ENCODE measurements around the gene SLC36A4. TPM values are rescaled to one million over a fixed set of nuclear protein-coding genes. Genes with fewer than 3 reads are reported as not detected.
"Not testable (repeated sequence)": the region's sequence is repeated elsewhere in the genome, so short reads cannot be mapped to it uniquely, and the experiment has no call there.

SLC36A4 gene
- total and polyA plus RNA-seq, 9 of the 15 experiments (the other 6 are each of a cell fraction or from before 2014, with no cell fraction given), result 1.4 to 8.0 (median 5.4) TPM

DNA sequence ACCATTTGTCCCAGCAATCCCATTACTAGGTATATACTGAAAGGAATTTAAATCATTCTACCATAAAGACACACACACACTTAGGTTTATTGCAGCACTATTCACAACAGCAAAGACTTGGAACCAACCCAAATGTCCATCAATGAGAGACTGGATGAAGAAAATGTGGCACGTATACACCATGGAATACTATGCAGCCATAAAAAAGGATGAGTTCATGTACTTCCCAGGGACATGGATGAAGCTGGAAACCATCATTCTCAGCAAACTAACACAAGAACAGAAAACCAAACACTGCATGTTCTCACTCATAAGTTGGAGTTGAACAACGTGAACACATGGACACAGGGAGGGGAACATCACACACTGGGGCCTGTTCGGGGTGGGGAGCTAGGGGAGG, 49.0 kb upstream of the SLC36A4 start:
- CTCF ChIA-PET (ENCODE audit: low intra/inter-chr PET ratio), result not testable (repeated sequence)

DNA sequence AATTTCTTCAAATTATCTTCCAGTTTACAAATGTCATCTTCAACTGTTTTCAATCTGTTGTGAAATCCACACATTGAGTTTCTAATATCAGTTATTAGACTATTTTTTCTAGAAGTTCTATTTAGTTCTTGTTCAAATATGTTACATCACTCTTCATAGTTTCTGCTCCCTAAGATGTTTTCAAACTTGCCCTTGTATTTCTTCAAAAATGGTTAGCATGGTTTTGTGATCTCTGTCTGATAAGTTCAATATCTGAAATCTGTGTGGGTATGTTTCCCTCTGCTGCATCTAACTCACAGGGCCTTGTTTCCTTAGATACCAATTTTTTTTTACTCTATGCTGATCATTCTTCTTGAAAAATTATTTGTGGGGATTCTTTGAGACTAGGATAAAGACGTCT, 46.2 kb upstream of the SLC36A4 start:
- no peaks in the 10 kb centered on the region for H3K9me1 ChIP-seq (ENCODE audit: control insufficient read depth, insufficient read depth, low read length)
- H3K9me3 ChIP-seq (replicated peaks; ENCODE audit: control insufficient read depth, insufficient read depth, low read depth, low read length), result no peaks in the 10 kb centered on the region
- ChIA-PET CTCF (ENCODE audit: low intra/inter-chr PET ratio) (no interaction called here), POLR2A (no interaction called here)
- no peak overlapping the region for H3K4me3 ChIP-seq
- TF ChIP-seq ASH1L (IDR thresholded peaks at IDR 0.05; ENCODE audit: borderline replicate concordance, low read depth, partially characterized antibody) (no peak), JUN (IDR thresholded peaks at IDR 0.05; ENCODE audit: borderline replicate concordance, low read depth, low read length) (no peak), JUN (CRISPR knock-in tag; IDR thresholded peaks at IDR 0.05; ENCODE audit: borderline replicate concordance) (no peak), TARDBP (IDR thresholded peaks at IDR 0.05) (no peak), FOXK1 (CRISPR knock-in tag; IDR thresholded peaks at IDR 0.05; ENCODE audit: borderline replicate concordance) (no peak), CC2D1A (IDR thresholded peaks at IDR 0.05) (no peak), ETV5 (CRISPR knock-in tag; IDR thresholded peaks at IDR 0.05; ENCODE audit: low read depth) (no peak), SETDB1 (IDR thresholded peaks at IDR 0.05; ENCODE audit: low read length) (no peak), ZBED1 (IDR thresholded peaks at IDR 0.05) (no peak), BACH1 (tag; IDR thresholded peaks at IDR 0.05) (no peak), ZNF347 (CRISPR knock-in tag; IDR thresholded peaks at IDR 0.05; ENCODE audit: low read depth) (no peak)
- TF ChIP-seq, protein P1, sequence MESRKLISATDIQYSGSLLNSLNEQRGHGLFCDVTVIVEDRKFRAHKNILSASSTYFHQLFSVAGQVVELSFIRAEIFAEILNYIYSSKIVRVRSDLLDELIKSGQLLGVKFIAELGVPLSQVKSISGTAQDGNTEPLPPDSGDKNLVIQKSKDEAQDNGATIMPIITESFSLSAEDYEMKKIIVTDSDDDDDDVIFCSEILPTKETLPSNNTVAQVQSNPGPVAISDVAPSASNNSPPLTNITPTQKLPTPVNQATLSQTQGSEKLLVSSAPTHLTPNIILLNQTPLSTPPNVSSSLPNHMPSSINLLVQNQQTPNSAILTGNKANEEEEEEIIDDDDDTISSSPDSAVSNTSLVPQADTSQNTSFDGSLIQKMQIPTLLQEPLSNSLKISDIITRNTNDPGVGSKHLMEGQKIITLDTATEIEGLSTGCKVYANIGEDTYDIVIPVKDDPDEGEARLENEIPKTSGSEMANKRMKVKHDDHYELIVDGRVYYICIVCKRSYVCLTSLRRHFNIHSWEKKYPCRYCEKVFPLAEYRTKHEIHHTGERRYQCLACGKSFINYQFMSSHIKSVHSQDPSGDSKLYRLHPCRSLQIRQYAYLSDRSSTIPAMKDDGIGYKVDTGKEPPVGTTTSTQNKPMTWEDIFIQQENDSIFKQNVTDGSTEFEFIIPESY (CRISPR knock-in tag; IDR thresholded peaks at IDR 0.05), result no peak
- TF ChIP-seq, protein P2, sequence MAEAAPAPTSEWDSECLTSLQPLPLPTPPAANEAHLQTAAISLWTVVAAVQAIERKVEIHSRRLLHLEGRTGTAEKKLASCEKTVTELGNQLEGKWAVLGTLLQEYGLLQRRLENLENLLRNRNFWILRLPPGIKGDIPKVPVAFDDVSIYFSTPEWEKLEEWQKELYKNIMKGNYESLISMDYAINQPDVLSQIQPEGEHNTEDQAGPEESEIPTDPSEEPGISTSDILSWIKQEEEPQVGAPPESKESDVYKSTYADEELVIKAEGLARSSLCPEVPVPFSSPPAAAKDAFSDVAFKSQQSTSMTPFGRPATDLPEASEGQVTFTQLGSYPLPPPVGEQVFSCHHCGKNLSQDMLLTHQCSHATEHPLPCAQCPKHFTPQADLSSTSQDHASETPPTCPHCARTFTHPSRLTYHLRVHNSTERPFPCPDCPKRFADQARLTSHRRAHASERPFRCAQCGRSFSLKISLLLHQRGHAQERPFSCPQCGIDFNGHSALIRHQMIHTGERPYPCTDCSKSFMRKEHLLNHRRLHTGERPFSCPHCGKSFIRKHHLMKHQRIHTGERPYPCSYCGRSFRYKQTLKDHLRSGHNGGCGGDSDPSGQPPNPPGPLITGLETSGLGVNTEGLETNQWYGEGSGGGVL (CRISPR knock-in tag; IDR thresholded peaks at IDR 0.05), result no peak
- H3K79me2 ChIP-seq (ENCODE audit: control insufficient read depth, insufficient read depth, low read length), result no peaks in the 10 kb centered on the region
- no peak overlapping the region for H3K9ac ChIP-seq (ENCODE audit: insufficient read depth in 1 of 2, low read depth in 2 of 2, low read length in 2 of 2)
- no peaks in the 10 kb centered on the region for H4K20me1 ChIP-seq (replicated peaks; ENCODE audit: control insufficient read depth, insufficient read depth, low read length)
- H3K27ac ChIP-seq (ENCODE audit: extremely low read depth, low read depth, low read length), result no peak overlapping the region
- in situ Hi-C loops (cut with MboI), result no loop called here
- no peak for FAIRE-seq
- intact Hi-C loops (cut with micrococcal nuclease), result no loop called here
- H3K4me1 ChIP-seq (replicated peaks in 1 of 2; ENCODE audit: control insufficient read depth in 2 of 2, insufficient read depth in 2 of 2, low read length in 2 of 2), result no peaks in the 10 kb centered on the region
- peaks cover 0 to 5% of the 10 kb centered on the region in 2 experiments; a peak in 3 of 5 replicates for H3K27me3 ChIP-seq (ENCODE audit: control insufficient read depth in 2 of 2, insufficient read depth in 2 of 2, low read length in 2 of 2)
- no peak overlapping the region for H3K4me2 ChIP-seq (ENCODE audit: insufficient read depth, low read length)
- BruUV-seq (replicated peaks), result no TSS peak
- no peaks in the 10 kb centered on the region for H3K36me3 ChIP-seq (ENCODE audit: control insufficient read depth, insufficient read depth, low read length)
- no peak for ATAC-seq
- no peak for DNase-seq (ENCODE audit: extremely low read depth in 1 of 4, low spot score in 3 of 4)
- no peak overlapping the region for H2AFZ ChIP-seq (ENCODE audit: low read depth, low read length)
- WGBS (ENCODE audit: insufficient coverage, low coverage, missing lambda C conversion rate), result 0% methylated on average over 1 of the region's 1 CpG

More for the DNA sequence above, 49.0 kb upstream of the SLC36A4 start:
- BruUV-seq (replicated peaks); in situ Hi-C loops (cut with MboI); H3K79me2 ChIP-seq (ENCODE audit: control insufficient read depth, insufficient read depth, low read length); H3K9me1 ChIP-seq (ENCODE audit: control insufficient read depth, insufficient read depth, low read length); H3K4me1 ChIP-seq (replicated peaks in 1 of 2; ENCODE audit: control insufficient read depth in 2 of 2, insufficient read depth in 2 of 2, low read length in 2 of 2); H3K9ac ChIP-seq (ENCODE audit: insufficient read depth in 1 of 2, low read depth in 2 of 2, low read length in 2 of 2); H3K27me3 ChIP-seq (ENCODE audit: control insufficient read depth in 2 of 2, insufficient read depth in 2 of 2, low read length in 2 of 2); POLR2A ChIA-PET; H3K4me3 ChIP-seq; FAIRE-seq; H3K9me3 ChIP-seq (replicated peaks; ENCODE audit: control insufficient read depth, insufficient read depth, low read depth, low read length); DNase-seq (ENCODE audit: extremely low read depth in 1 of 4, low spot score in 3 of 4); H4K20me1 ChIP-seq (replicated peaks; ENCODE audit: control insufficient read depth, insufficient read depth, low read length); ATAC-seq; H3K4me2 ChIP-seq (ENCODE audit: insufficient read depth, low read length); H2AFZ ChIP-seq (ENCODE audit: low read depth, low read length); H3K36me3 ChIP-seq (ENCODE audit: control insufficient read depth, insufficient read depth, low read length); H3K27ac ChIP-seq (ENCODE audit: extremely low read depth, low read depth, low read length); intact Hi-C loops (cut with micrococcal nuclease): not testable (repeated sequence)
- peak; percentile 90 for TF ChIP-seq ZNF146 (CRISPR knock-in tag; IDR thresholded peaks at IDR 0.05; ENCODE audit: unreplicated experiment)
- WGBS (ENCODE audit: insufficient coverage, low coverage, missing lambda C conversion rate), result 0% methylated on average over 3 of the region's 3 CpGs
